NAMALWA (cell line): ENCODE results near the gene CACTIN.

Experiments used
- DNase-seq: peaks from one replicate; pipeline ENCODE4 v3.0.0-alpha.2; 2015; ENCODE audit warnings: low spot score

The CACTIN gene

GRCh38 chr19:3609779-3610719, 16.5 kb downstream of the CACTIN start:
- DNase-seq = no peak

- no peak for DNase-seq
Measured at GRCh38 chr19:3608750-3609322, 17.8 kb downstream of the CACTIN start.

DNA sequence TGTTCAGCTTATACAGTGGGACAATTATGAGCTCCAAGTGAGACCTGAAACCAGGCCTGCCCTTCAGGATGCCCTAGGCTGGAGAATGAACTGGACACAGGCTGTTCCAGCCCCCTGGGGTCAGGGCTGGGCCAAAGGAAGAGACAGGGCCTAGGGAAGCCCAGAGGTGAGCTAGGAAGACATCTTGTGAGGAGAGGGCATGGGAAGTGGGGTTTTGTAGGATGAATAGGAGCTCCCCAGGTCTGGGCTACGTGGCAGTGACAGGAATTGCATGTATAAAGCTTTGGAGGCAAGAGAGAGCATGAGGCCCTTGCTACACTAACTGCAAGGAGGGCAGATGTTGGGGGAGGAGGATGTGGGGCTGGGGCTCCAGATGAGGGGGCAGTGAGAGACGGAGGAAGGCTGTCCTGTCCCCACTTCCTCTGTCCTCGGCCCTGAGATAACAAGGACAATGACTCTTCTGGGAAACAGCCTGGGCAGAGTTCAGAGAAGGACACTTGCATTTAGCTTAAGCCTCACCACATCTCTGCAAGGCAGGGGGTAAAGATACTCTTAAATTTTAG, 18.4 kb downstream of the CACTIN start:
- peak; percentile 23 for DNase-seq

DNA sequence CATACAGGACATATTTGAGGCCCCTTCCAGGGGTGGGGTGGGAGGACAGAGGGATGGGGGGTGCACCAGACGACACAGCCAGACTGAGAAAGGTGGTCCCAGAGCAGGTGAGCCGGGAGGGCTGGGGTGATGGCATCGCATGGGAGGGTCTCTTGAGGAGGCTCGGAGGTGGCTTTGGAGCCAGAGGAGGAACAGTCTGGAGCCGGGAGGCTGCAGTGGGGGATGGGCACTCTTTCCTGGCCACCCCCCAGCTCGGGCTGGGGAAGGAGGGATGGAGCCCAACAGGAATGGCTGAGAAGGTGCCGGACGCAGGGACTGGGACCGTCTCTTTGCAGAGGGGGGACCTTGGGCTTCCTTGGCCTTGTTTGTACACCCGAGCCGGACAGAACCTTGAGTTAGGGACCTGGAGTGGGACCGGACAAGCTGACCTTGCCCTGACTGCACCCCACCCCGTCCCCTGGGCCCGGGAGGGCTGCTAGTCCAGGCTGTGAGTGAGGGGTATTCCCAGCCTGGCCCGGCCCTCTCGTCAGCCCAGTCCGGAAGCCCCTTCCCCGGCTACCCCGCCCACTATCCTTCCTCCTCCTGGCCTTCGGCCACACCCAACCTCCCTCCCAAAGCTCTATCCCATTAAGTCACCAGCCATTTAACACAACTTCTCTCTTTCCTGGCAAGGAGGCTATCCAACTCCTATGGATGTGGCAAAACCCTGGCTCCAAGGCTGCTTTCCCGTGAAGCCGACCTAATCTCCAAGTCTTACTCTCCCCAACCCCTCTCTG, 19.1 kb downstream of the CACTIN start:
- DNase-seq = no peak

GRCh38 chr19:3606690-3607289, 19.8 kb downstream of the CACTIN start, which contains the start of gene TBXA2R:
Gene TBXA2R, minus strand, starts transcription at chr19:3606875. Its CDS starts 6,241 bp downstream, at chr19:3600634.
- DNase-seq = peak; percentile 41

GRCh38 chr19:3606174-3606689, 20.4 kb downstream of the CACTIN start:
- DNase-seq = peak; percentile 22

DNA sequence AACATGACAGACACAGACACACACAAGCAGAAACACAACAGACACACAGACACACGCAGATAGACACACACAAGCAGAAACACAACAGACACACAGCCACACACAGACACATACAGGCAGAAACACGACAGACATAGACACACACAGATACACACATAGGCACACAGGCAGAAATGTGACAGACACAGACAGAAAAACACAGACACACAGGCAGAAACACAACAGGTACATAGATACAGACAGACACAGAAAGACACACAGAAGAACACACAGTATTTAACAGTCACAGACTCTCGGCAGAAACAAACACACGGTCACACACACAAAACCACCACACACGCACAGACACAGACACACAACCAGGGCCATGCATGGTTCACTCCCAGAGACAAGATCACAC, 20.8 kb downstream of the CACTIN start:
- no peak for DNase-seq

GRCh38 chr19:3605361-3605760, 21.2 kb downstream of the CACTIN start:
- DNase-seq = no peak

GRCh38 chr19:3604987-3605343, 21.6 kb downstream of the CACTIN start:
- DNase-seq = peak; percentile 54

DNA sequence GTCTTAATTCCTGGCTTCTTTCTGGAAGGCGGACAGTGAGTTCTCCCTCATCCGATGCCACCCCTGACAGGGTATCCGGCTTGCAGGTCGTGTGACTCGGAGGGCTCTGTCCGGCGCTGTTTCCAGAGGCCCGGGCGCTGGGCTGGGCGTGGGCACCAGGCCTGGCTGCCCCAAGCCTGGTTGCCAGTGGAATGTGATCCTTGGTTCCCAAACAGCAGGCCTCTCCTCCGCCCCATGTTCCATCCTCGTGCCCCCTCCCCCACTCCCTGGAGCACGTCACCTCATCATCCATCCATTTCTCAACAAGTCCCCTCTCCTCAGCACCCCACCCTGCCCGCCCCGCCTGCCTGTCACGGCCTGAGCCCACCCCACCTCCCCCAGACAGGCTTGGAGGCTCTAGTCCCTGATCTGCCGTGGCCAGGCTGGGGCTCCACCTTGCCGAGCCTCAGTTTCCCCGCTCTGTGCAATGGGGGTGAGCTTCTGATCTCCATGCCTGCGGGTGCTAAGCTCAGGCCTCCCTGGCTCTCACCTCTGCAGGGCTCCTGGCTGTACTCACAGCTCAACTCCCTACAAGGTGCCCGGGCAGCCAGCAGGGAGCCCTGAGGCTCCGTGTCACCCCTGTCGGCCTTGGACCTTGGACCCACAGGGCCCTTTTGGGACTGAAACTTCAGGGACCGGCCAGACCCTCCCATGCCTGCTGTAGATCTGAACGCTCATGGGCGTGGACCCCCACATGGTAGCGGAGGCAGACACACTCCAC, 22.2 kb downstream of the CACTIN start:
- DNase-seq = no peak

GRCh38 chr19:3603121-3603811, 23.3 kb downstream of the CACTIN start:
- no peak for DNase-seq

DNA sequence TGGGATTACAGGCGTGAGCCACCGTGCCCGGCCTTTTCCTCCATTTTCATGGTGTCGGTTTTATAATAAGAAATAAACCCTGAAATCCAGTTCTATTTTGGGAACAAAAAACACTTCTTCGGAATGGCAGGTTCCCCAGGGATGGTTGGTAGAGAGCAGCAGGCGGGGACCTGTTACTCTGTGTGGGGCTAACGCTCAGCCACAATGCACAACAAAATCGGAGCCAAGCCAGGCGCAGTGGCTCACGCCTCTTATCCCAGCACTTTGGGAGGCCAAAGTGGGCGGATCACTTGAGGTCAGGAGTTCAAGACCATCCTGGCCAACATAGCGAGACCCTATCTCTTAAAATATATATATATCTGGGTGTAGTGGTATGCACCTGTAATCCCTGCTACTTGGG, 25.6 kb downstream of the CACTIN start:
- no peak for DNase-seq

GRCh38 chr19:3599776-3600187, 26.8 kb downstream of the CACTIN start:
- DNase-seq = no peak

GRCh38 chr19:3595521-3596061, 31.0 kb downstream of the CACTIN start:
- DNase-seq = no peak

DNA sequence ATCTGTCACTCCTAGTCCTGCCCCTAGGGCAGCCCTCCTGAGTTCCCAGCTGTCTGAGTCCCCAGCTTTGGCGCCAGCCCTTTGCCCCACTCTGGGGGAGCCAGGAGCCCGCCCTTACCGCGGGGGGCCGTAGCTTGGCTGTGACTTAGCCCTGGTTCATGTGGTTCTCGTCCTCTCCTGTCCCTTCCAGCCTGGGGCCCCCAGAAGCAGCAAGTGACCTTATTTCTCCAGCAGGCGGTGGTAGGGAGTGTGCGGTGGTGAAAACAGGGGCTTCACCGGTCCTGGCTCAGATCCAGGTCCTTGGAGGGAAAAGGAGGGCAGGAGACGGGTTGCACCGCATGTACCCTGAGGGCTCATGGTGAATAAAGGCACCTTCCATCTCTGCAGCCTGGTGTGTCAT, 33.4 kb downstream of the CACTIN start:
- no peak for DNase-seq

GRCh38 chr19:3591876-3592613, 34.5 kb downstream of the CACTIN start:
- DNase-seq = no peak

GRCh38 chr19:3590991-3591659, 35.5 kb downstream of the CACTIN start:
- DNase-seq = no peak

DNA sequence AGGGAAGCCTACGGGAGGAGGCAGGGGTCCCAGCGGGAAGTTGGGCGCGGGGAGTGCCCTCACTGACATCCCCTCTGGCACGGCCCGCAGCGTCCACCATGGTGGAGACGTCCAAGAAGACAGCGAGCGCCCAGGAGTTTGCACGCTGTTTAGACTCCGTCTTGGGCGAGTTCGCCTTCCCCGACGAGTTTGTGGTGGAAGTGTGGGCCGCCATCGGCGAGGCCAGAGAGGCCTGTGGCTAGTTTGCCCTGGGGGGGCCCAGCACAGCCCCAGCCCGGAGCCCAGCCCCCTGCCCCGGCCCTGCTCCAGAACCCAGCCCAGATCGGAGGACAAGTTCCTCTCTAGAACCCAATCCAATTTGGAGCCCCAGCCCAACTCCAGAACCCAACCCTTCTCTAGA, 36.6 kb downstream of the CACTIN start:
- no peak for DNase-seq

GRCh38 chr19:3589439-3589838, 37.2 kb downstream of the CACTIN start:
- no peak for DNase-seq
